GM12878 (cell line): ENCODE measurements around the gene MBD5.

Source experiments
- CTCF ChIP-seq, 3 experiments: IDR thresholded peaks in 2 of 3; conservative IDR thresholded peaks in 1 of 3; 2 replicates each; pipeline ENCODE4 v1.5.1; 2011; ENCODE audit warnings: low read depth in 3 of 3, low read length in 3 of 3, mild to moderate bottlenecking in 3 of 3, control low read depth in 2 of 3, moderate library complexity in 2 of 3, inconsistent platforms in 1 of 3, mixed read lengths in 1 of 3; ENCODE audit not compliant: control insufficient read depth in 2 of 3, insufficient read depth in 1 of 3; ENCODE audit errors: extremely low read depth in 1 of 3
- PKNOX1 ChIP-seq: fragments of 450-650 bp; IDR thresholded peaks from 2 replicates; pipeline ENCODE4 v1.6.1; 2016; ENCODE audit warnings: mild to moderate bottlenecking
- POLR2A ChIP-seq: IDR thresholded peaks from 2 replicates; pipeline ENCODE4 v1.6.1; 2011; ENCODE audit warnings: low read depth, mild to moderate bottlenecking, low read length
- RFX5 ChIP-seq: IDR thresholded peaks from 2 replicates; pipeline ENCODE4 v1.6.1; 2011; ENCODE audit warnings: low read depth, low read length, improper control_type of control experiment
- YY1 ChIP-seq: IDR thresholded peaks from 2 replicates; pipeline ENCODE4 v1.6.1; 2011; ENCODE audit warnings: low read depth, mild to moderate bottlenecking, low read length

GRCh38 chr2:148022882-148023281 is 2.0 kb downstream of the MBD5 start:
- TF ChIP-seq CTCF (IDR thresholded peaks at IDR 0.05 in 2 of 3, conservative IDR thresholded peaks at IDR 0.05 in 1 of 3; ENCODE audit: control insufficient read depth in 2 of 3, extremely low read depth in 1 of 3, insufficient read depth in 1 of 3, low read depth in 3 of 3, low read length in 3 of 3) = no peak
- TF ChIP-seq POLR2A = no peak
- no peak for TF ChIP-seq RFX5
- no peak for TF ChIP-seq PKNOX1
- TF ChIP-seq YY1 = no peak
